ENCODE measurements around the gene HPS6. TPM values are rescaled to one million over a fixed set of nuclear protein-coding genes. Genes with fewer than 3 reads are reported as not detected.

The HPS6 gene
- total RNA-seq, 1 donor from 2014 or later, result 24.5 TPM

DNA sequence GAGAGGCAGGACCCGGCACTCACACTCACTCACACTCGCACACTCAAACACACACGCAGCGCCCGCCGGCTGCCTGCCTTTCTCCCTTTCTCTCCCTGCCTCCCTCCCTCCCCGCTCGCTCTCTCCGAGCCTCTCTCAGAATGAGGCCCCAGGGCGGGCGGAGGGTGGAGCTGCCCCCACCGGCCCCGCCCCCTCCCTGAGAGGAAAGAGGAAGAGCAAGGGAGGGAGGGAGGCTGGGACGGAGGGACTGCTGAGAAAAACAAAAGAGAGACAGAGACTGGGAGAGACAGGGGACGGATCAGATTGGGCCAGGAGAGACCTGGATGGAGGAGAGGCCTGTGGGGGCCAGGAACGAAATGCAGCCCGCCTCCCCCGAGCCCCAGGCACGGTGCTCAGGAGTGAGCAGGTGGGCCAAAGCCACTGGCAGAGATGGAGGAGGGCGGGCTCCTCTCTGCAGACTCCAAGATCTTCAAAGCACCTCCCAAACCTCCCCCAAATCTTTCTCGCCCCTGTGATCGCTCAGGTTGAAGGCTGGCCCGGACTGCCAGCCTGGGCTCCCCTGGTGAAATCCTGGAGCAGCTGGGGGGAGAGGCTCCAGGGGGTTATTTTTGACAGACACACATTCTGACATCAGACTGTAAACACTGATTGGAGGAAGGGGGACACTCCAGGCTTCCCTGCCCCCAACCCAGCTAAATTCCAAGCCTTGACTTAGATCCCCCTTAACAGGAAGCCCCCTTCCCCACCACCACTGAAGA lies 49.9 kb downstream of the HPS6 start:
- Mint-ChIP-seq H3K36me3 (ENCODE audit: low read depth) (peaks cover 10% of the 10 kb centered on the region), H3K9me3 (no peaks in the 10 kb centered on the region), H3K4me1 (ENCODE audit: low read depth) (peaks cover 71% of the 10 kb centered on the region), H3K27ac (peak overlapping the region; percentile 98), H3K4me3 (peak overlapping the region; percentile 85), H3K27me3 (ENCODE audit: insufficient read depth) (no peaks in the 10 kb centered on the region)
- intact Hi-C loops (cut with micrococcal nuclease), result loop anchor here (1.0 to 2.0 kb wide), 5 partner anchors 42 to 296 kb away; partner anchors contain the start of genes ARMH3, HPS6 and OGA
- peak; percentile 73 for DNase-seq (ENCODE audit: low spot score)

GRCh38 chr10:102115775-102116174 lies 50.6 kb downstream of the HPS6 start:
- no peaks in the 10 kb centered on the region for H3K9me3 Mint-ChIP-seq
- peak overlapping the region; percentile 98 for H3K27ac Mint-ChIP-seq
- DNase-seq (ENCODE audit: low spot score), result no peak
- intact Hi-C loops (cut with micrococcal nuclease), result loop anchor here (1.0 to 2.0 kb wide), 5 partner anchors 43 to 297 kb away; partner anchors contain the start of genes ARMH3, HPS6 and OGA
- no peaks in the 10 kb centered on the region for H3K27me3 Mint-ChIP-seq (ENCODE audit: insufficient read depth)
- H3K36me3 Mint-ChIP-seq (ENCODE audit: low read depth), result peaks cover 5% of the 10 kb centered on the region
- H3K4me3 Mint-ChIP-seq, result peak overlapping the region; percentile 85
- peaks cover 66% of the 10 kb centered on the region for H3K4me1 Mint-ChIP-seq (ENCODE audit: low read depth)

DNA sequence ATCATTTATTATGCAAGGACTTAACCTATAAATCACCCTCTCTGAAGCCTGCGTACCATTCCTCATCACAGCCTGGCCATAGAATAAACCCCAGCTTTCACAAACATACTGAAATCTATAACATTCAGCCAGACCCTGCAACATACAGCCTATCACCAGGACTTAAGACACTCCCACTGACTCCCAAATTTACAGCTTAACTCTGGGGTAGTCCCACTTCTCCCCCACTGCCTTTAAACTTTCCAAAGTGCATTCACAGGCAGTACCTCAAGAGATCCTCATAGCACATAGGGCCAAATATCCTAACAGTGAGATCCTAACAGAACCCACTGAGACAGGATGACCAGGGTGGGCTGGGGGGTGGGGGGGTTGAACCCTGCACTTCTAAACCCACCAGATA lies 51.5 kb downstream of the HPS6 start:
- Mint-ChIP-seq H3K4me3 (peak overlapping the region; percentile 85), H3K27ac (peak overlapping the region; percentile 98), H3K4me1 (ENCODE audit: low read depth) (peaks cover 74% of the 10 kb centered on the region), H3K9me3 (no peaks in the 10 kb centered on the region), H3K36me3 (ENCODE audit: low read depth) (peaks cover 2% of the 10 kb centered on the region), H3K27me3 (ENCODE audit: insufficient read depth) (no peaks in the 10 kb centered on the region)
- no peak for DNase-seq (ENCODE audit: low spot score)
- intact Hi-C loops (cut with micrococcal nuclease), result no loop called here

Other genes starting within 250 kb of the HPS6 start
- gene OGA, start 246.9 kb upstream of the HPS6 start, total RNA-seq, result 113 and 117 TPM in 2 replicates
- gene KCNIP2, start 221.5 kb upstream of the HPS6 start, total RNA-seq, result 1.4 and 2.5 TPM in 2 replicates
- 21.5 and 24.8 TPM in 2 replicates for gene ARMH3, start 9.2 kb upstream of the HPS6 start, total RNA-seq
- gene LDB1, start 55.0 kb downstream of the HPS6 start, total RNA-seq, result 78.6 and 87.1 TPM in 2 replicates
- gene PPRC1, start 67.7 kb downstream of the HPS6 start, total RNA-seq, result 112 and 115 TPM in 2 replicates
- 260 and 271 TPM in 2 replicates for gene NOLC1, start 87.0 kb downstream of the HPS6 start, total RNA-seq
- gene ELOVL3, start 160.9 kb downstream of the HPS6 start, total RNA-seq, result 0.18 TPM in 1 of 2 replicates, not detected in the other
- gene PITX3, start 176.2 kb downstream of the HPS6 start, total RNA-seq, result 0.17 and 0.44 TPM in 2 replicates
- 46.7 TPM in 2 replicates for gene GBF1, start 180.2 kb downstream of the HPS6 start, total RNA-seq